SU-DHL-6 (cell line): ENCODE results near the gene EWSR1.

Experiments
- H2AFZ ChIP-seq: fragments of 200-600 bp; sonication (generic); 2 replicates; pipeline ENCODE4 v1.6.1; 2014; ENCODE audit warnings: low read depth, mild to moderate bottlenecking, moderate library complexity, mixed read lengths, antibody characterized with exemption, low read length; ENCODE audit not compliant: severe bottlenecking
- H3F3A ChIP-seq: fragments of 200-600 bp; shearing (Covaris generic); 2 replicates; pipeline ENCODE4 v1.6.0; 2016; ENCODE audit warnings: antibody characterized with exemption, mild to moderate bottlenecking; ENCODE audit not compliant: insufficient read depth
- H3K27ac ChIP-seq: fragments of 200-600 bp; sonication (generic); 2 replicates; pipeline ENCODE4 v1.5.1; 2016; ENCODE audit warnings: low read depth, mild to moderate bottlenecking, low read length, moderate library complexity, mixed read lengths
- H3K27me3 ChIP-seq: fragments of 200-600 bp; sonication (generic), shearing (Covaris generic); 2 replicates; pipeline ENCODE4 v1.6.0; 2014; ENCODE audit warnings: mild to moderate bottlenecking, low read length
- H3K36me3 ChIP-seq: fragments of 200-600 bp; sonication (generic); 2 replicates; pipeline ENCODE4 v1.6.1; 2014; ENCODE audit warnings: mild to moderate bottlenecking, low read length, mixed read lengths
- H3K4me2 ChIP-seq: fragments of 300-600, 200-600 bp; shearing (Covaris generic), sonication (generic); 2 replicates; pipeline ENCODE4 v1.6.0; 2014; ENCODE audit warnings: low read length, low read depth, mild to moderate bottlenecking; ENCODE audit not compliant: poor library complexity, severe bottlenecking
- H3K4me3 ChIP-seq: fragments of 200-600 bp; sonication (generic); 2 replicates; pipeline ENCODE4 v1.5.1; 2014; ENCODE audit warnings: antibody characterized with exemption, low read length, mild to moderate bottlenecking, mixed read lengths; ENCODE audit not compliant: insufficient read depth, poor library complexity, severe bottlenecking
- H3K79me2 ChIP-seq: fragments of 200-600 bp; sonication (generic); 2 replicates; pipeline ENCODE4 v1.6.1; 2014; ENCODE audit warnings: mild to moderate bottlenecking, low read length, moderate library complexity; ENCODE audit not compliant: insufficient read depth
- H3K9ac ChIP-seq: fragments of 200-600 bp; sonication (generic); 2 replicates; pipeline ENCODE4 v1.7.0; 2014; ENCODE audit warnings: mild to moderate bottlenecking, low read length
- H3K9me2 ChIP-seq: fragments of 200-600 bp; sonication (generic); replicated peaks from 2 replicates; pipeline ENCODE4 v1.6.1; 2014; ENCODE audit warnings: low read length; ENCODE audit not compliant: insufficient read depth
- H3K9me3 ChIP-seq: fragments of 200-600 bp; sonication (generic); 2 replicates; pipeline ENCODE4 v1.6.1; 2014; ENCODE audit warnings: low read length, mixed read lengths; ENCODE audit not compliant: insufficient read depth
- H4K20me1 ChIP-seq: fragments of 200-600 bp; sonication (generic); 2 replicates; pipeline ENCODE4 v1.6.1; 2014; ENCODE audit warnings: low read depth, mild to moderate bottlenecking, antibody characterized with exemption, low read length, moderate library complexity, mixed read lengths
- EZH2phosphoT487 ChIP-seq: fragments of 200-600 bp; sonication (generic), shearing (Covaris generic); conservative IDR thresholded peaks from 2 replicates; pipeline ENCODE4 v1.6.1; 2018; ENCODE audit warnings: mild to moderate bottlenecking, antibody characterized with exemption, low read length, moderate library complexity, mixed read lengths
- TF ChIP-seq, protein P1 (sequence below): fragments of 200-600 bp; sonication (generic); IDR thresholded peaks from one replicate; pipeline ENCODE4 v1.5.1; 2017; ENCODE audit warnings: antibody characterized with exemption, mild to moderate bottlenecking, low read length, moderate library complexity; ENCODE audit not compliant: insufficient read depth, poor library complexity, severe bottlenecking

The EWSR1 gene

DNA sequence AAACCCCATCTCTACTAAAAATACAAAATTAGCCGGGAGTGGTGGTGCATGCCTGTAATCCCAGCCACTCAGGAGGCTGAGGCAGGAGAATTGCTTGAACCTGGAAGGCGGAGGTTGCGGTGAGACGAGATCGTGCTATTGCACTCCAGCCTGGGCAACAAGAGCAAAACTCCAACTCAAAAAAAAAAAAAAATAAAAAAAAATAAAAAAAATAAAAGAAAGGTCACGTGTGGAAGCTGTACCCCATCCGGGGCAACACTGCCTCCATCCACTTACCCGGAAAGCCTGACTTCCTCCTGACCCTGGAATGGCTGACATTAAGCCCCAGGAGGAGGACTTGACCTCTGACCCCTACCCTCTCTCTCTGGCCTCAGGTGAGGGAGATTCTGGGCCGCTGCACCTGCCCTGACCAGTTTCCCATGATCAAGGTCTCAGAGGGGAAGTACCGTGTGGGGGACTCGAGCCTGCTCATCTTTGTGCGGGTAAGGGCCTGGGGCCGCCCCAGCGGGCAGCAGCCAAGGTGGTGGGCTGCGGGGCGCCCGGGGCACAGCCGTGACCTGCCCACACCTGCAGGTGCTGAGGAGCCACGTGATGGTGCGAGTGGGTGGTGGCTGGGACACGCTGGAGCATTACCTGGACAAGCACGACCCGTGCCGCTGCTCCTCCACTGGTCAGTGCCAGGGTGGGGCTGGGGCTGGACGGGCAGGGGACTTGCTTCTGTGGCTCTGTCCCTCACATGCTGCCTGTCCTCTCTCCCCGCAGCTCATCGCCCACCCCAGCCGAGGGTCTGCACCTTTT, 42.2 kb downstream of the EWSR1 start:
- no peaks in the 10 kb centered on the region for H3F3A ChIP-seq
- TF ChIP-seq EZH2phosphoT487: no peak
- TF ChIP-seq, protein P1, sequence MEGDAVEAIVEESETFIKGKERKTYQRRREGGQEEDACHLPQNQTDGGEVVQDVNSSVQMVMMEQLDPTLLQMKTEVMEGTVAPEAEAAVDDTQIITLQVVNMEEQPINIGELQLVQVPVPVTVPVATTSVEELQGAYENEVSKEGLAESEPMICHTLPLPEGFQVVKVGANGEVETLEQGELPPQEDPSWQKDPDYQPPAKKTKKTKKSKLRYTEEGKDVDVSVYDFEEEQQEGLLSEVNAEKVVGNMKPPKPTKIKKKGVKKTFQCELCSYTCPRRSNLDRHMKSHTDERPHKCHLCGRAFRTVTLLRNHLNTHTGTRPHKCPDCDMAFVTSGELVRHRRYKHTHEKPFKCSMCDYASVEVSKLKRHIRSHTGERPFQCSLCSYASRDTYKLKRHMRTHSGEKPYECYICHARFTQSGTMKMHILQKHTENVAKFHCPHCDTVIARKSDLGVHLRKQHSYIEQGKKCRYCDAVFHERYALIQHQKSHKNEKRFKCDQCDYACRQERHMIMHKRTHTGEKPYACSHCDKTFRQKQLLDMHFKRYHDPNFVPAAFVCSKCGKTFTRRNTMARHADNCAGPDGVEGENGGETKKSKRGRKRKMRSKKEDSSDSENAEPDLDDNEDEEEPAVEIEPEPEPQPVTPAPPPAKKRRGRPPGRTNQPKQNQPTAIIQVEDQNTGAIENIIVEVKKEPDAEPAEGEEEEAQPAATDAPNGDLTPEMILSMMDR: no peak
- no peaks in the 10 kb centered on the region for H3K27me3 ChIP-seq
- H3K4me3 ChIP-seq: no peak overlapping the region
- no peak overlapping the region for H3K4me2 ChIP-seq
- H3K79me2 ChIP-seq: no peaks in the 10 kb centered on the region
- H2AFZ ChIP-seq: no peak overlapping the region
- no peak overlapping the region for H3K9ac ChIP-seq
- no peaks in the 10 kb centered on the region for H4K20me1 ChIP-seq
- H3K36me3 ChIP-seq: no peaks in the 10 kb centered on the region
- H3K9me2 ChIP-seq: no peaks in the 10 kb centered on the region
- H3K27ac ChIP-seq: no peak overlapping the region
- H3K9me3 ChIP-seq: no peaks in the 10 kb centered on the region

DNA sequence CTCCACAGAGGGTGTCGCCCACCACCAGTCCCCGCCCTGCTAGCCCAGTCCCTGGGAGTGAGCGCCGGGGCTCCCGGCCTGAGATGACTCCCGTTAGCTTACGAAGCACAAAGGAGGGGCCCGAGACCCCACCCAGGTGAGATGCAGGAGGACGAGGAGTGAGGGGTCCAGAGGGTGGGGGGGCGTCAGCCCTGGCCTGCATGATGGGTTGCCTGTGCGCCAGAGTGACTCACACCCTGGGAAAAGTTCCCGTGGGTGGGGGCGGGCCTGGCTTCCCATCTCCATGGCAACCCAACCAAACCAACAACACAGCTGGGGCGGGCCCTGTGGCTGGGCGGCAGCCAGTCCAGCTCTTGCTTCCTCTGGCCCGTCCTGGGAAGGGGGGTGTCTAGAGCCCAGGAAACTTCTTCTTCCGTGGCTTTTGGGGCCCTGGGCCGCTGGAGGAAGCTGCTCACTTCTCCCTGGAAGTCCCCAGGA, 42.8 kb downstream of the EWSR1 start:
- Histone ChIP-seq H3F3A (no peaks in the 10 kb centered on the region), H3K9me2 (no peaks in the 10 kb centered on the region), H3K79me2 (no peaks in the 10 kb centered on the region), H2AFZ (no peak overlapping the region), H3K9ac (no peak overlapping the region), H3K36me3 (no peaks in the 10 kb centered on the region), H3K27ac (no peak overlapping the region), H4K20me1 (no peaks in the 10 kb centered on the region), H3K4me3 (no peak overlapping the region), H3K9me3 (no peaks in the 10 kb centered on the region), H3K27me3 (no peaks in the 10 kb centered on the region), H3K4me2 (no peak overlapping the region)
- no peak for TF ChIP-seq EZH2phosphoT487
- TF ChIP-seq, protein P1: no peak

DNA sequence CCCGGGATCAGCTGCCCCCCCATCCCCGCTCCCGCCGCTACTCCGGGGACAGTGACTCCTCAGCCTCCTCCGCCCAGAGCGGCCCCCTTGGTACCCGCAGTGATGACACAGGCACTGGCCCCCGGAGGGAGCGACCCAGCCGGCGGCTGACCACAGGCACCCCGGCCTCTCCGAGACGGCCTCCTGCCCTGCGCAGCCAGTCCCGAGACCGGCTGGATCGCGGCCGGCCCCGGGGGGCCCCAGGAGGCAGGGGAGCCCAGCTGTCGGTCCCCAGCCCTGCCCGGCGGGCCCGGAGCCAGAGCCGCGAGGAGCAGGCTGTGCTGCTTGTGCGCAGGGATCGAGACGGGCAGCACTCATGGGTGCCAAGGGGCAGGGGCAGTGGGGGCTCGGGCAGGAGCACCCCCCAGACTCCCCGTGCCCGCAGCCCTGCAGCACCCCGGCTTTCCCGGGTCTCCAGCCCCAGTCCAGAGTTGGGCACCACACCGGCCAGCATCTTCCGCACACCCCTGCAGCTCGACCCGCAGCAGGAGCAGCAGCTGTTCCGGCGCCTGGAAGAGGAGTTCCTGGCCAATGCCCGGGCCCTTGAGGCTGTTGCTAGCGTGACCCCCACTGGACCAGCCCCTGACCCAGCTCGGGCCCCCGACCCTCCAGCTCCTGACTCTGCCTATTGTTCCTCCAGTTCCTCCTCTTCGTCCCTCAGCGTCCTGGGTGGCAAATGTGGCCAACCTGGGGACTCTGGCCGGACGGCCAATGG, 43.6 kb downstream of the EWSR1 start:
- no peaks in the 10 kb centered on the region for H4K20me1 ChIP-seq
- no peak overlapping the region for H3K4me2 ChIP-seq
- no peak overlapping the region for H3K27ac ChIP-seq
- H3K36me3 ChIP-seq: no peaks in the 10 kb centered on the region
- H3K4me3 ChIP-seq: no peak overlapping the region
- H2AFZ ChIP-seq: no peak overlapping the region
- no peaks in the 10 kb centered on the region for H3K27me3 ChIP-seq
- no peaks in the 10 kb centered on the region for H3K9me3 ChIP-seq
- H3K9me2 ChIP-seq: no peaks in the 10 kb centered on the region
- H3K9ac ChIP-seq: no peak overlapping the region
- TF ChIP-seq EZH2phosphoT487: no peak
- TF ChIP-seq, protein P1: no peak
- H3F3A ChIP-seq: no peaks in the 10 kb centered on the region
- no peaks in the 10 kb centered on the region for H3K79me2 ChIP-seq
